Stimulated activated CD4-positive, alpha-beta T cell treated with anti-CD3 and anti-CD28 coated beads, Interleukin-12 subunit alpha, Interleukin-12 subunit beta, amount 100 ng/mL, for 24 hours (primary cell): ENCODE results near the gene MEGF11.

Experiments
- DNase-seq, 2 experiments: peaks; one replicate each; pipeline ENCODE4 v3.0.0-alpha.2; 2020; ENCODE audit warnings: low read depth in 2 of 2

Gene MEGF11

DNA sequence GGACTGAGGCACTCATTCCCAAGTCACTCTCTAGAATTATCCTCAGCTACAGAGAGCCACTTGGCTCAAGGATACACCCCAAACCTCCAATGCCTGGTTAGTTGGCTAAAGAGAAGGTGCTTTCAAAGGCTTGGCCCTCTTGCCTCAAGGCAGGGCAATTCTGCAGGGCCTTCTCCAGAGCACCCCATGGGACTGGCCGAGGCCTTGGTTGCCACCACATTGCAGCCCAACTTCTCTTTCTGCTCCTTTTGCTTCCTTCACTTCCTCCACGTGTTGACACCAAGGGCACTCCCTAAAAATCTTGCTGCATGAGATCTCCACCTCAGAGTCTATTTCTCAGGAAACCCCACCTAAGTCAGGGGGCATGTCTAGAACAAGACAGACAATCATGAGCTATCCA, 36.7 kb downstream of the MEGF11 start:
- DNase-seq, result no peak

DNA sequence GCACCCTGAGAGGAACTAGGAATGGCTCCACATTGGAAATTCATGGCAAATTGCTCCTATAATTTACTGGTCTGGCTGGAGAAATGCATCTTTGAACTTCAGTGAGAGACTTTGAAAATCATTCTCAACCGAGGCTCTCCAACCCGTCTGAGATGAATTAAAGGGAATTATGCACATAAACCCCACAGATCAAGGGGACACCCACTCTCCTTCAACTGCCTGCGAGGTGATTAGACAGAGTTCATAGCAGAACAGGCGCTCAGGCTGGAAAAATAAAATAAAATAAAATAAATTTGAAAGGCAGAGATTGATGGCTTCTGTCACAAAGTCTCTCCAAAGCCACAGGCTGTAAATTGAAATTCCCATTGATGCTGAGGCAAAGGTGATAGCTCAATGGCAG, 37.7 kb downstream of the MEGF11 start:
- DNase-seq, result no peak

GRCh38 chr15:66214246-66214645, 39.3 kb downstream of the MEGF11 start:
- DNase-seq, result no peak

DNA sequence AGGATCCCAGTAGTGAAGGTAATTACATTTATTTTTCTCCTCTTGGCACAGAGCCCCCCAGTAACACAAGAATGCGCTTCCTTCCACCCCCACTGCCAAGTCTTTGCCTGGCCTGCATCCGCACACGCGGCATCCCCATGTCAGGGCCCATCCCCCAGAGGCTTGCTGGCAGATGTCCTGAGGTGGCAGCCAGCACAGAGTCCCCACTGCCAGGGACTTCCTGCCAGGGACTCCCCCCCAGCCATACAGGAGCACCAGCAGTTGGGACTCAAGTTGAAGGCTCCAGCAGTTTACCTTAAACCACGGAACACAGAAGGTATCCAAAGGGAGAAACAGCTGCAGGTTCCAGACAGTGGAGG, 41.0 kb downstream of the MEGF11 start:
- DNase-seq, result no peak

GRCh38 chr15:66211670-66212562, 41.6 kb downstream of the MEGF11 start:
- DNase-seq, result no peak

GRCh38 chr15:66210684-66211083, 42.9 kb downstream of the MEGF11 start:
- no peak for DNase-seq

GRCh38 chr15:66198757-66199156, 54.8 kb downstream of the MEGF11 start:
- no peak for DNase-seq

DNA sequence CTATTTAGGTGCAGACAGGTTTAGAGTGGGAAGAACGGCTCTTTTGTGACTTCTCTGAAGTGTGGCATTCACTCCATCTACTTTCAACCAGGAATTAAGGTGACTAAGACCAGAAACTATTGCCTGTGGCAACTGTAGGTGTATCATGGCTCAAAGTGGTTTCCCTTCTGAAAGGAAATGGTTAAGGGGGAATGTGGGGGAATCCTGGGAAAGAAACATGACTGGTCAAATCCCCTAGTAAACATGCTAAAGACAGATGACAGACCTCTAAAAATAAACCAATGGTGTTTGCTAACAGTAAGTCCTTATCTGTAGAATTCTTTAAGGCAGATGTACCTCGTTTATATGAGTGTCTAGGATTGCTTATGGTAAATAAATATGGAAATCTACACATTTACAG, 56.9 kb downstream of the MEGF11 start:
- no peak for DNase-seq

GRCh38 chr15:66195621-66196230, 57.8 kb downstream of the MEGF11 start:
- DNase-seq, result no peak

- no peak for DNase-seq
These were observed 60.5 kb downstream of the MEGF11 start for GRCh38 chr15:66193066-66193465.

DNA sequence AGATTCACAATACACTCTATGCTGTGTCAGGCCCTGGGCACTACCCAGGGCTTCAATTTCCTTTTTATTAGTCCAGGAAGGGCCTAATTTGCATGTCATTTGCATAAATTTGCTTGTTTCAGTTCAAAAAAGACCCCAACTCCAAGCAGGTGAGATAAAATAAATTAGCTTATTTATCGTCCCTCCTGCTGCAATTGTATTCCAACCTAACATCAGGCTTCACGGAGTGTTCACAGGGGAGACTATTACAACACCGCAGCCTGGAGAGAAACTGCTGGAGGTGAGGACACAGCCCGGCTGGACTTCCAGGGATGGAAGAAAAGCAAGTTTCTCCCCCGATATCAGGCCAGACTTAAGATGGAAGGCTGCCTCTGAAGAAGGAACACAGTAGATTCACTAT, 62.8 kb downstream of the MEGF11 start:
- DNase-seq, result no peak

DNA sequence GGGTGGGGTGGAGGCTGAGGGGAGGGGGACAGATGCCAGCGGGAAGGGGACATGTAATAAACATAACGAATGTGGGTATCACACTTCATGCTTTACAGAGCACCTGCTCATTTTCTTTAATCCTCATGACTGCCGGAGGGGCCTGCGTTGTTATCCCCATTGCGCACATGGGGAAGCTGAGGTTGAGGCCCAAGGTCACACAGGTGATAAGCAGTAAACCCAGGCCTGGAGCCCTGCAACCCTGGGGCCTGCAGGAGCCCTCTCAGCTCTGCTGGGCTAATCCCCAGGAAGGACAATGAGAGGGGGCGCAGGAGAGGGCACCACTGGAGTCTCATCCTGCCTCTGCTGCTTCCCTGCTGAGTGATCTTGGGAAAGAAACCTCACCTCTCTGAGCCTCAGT, 64.3 kb downstream of the MEGF11 start:
- DNase-seq, result no peak

- no peak for DNase-seq
These were observed 65.1 kb downstream of the MEGF11 start for GRCh38 chr15:66188464-66188863.

GRCh38 chr15:66187271-66187670, 66.3 kb downstream of the MEGF11 start:
- DNase-seq, result no peak

DNA sequence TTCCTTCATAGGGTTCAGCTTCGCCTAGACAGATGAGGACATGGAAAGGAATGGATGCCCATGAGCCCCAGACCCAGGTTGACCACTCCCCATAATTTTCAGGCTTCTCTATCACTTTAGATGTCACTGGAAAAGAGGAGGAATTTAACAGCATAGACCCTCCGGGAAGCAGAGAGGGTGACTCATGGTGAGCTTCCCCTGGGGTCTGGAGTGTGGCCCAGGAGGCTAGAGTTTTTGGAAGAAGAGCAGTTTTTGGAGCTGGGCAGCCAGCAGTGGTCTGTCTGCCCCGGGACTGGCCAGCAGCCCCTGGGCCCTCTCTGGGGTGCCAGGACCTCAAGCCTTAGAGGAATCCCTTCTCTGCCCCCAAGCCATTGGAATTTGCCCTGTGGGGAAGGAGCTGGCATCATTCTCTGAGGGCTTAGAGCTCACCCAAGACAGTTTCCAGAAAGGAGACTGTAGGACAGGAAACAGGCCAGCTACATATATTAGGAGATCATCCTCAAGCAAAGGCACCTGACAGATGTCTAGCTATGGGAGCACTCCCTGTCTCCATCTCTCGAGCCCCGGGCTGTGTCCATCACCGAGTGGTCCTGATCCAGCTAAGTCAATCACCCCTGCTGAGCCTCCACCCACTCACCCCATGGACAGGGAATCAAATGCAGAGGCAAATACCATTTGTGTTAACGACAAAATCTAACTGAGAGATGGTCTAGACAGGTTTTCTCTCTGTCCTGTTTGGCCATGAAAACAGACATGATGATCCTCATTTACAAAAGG, 67.3 kb downstream of the MEGF11 start:
- no peak for DNase-seq

GRCh38 chr15:66184936-66185790, 68.4 kb downstream of the MEGF11 start:
- no peak for DNase-seq

GRCh38 chr15:66184492-66184891, 69.1 kb downstream of the MEGF11 start:
- no peak for DNase-seq

DNA sequence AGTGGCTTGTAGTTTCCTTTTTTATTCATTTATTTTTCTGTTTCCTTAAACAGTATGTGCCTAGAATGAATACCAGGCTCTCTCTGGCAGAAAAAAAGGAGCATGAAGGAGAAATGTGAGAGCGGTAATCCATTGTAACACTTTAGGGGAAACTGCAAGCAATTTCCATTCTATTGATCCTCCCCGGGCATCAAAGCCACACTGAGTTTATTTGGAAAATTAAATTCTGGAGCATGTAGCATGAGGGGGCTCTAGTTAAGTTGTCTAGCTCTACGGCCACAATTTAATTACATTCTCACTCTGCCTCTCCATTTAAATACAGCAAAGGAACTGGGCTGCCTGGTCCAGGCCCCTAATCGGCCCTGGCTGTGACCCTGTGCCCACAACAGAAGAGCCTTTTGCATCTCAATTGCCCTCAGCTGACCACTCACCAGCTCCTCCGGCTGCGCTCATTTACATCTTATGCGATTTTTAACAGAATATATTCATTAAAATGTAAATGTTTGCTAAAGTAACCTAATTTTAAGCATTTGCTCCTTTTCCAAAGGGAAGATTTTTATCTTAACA, 72.9 kb downstream of the MEGF11 start:
- DNase-seq, result no peak

- no peak for DNase-seq
These were observed 75.0 kb downstream of the MEGF11 start for GRCh38 chr15:66178531-66178910.

DNA sequence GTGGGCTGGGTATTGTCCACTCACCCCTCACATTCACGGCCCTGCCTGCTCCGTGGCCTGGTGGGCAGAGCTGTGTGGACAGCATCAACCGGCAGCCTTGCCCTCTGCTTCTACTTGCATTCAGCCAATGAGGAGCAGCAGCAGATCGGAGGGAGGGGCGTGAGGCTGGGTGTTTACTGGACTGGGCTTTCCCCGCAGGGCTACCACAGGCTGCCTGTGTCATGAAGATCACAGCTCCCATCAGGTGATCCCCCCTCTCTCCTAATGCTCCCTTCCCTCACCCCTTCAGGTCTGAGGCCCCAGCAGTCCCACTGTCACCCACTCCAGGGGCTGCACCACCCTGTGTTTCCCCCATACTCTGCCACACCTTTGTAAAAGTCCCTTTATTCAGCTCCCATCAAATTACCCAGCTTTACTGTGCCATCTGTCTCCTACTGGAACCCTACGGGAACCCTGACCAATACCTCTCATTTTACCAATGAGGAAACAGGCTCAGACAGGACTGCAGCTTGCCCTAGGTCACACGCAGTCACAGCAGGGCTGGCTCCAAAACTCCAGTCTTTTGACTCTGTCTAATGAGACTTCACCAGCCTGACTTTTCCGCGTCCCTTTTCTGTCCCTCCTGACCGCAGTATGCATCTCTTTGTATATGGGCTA, 81.1 kb downstream of the MEGF11 start:
- DNase-seq, result no peak

GRCh38 chr15:66171841-66172240, 81.7 kb downstream of the MEGF11 start:
- no peak for DNase-seq
